Liver (tissue), 9 donors: ENCODE results near the gene ACIN1. TPM values are rescaled to one million over a fixed set of nuclear protein-coding genes. Genes with fewer than 3 reads are reported as not detected.

Experiments
- DNase-seq: peaks from one replicate; pipeline ENCODE4 v3.0.0-alpha.2; 2017; ENCODE audit warnings: low spot score
- H3K27ac ChIP-seq, 2 donors: one replicate each; pipeline ENCODE4 v1.7.0; 2013; ENCODE audit warnings: inconsistent platforms in 2 of 2, low read length in 2 of 2, control low read depth in 1 of 2, low read depth in 1 of 2, mild to moderate bottlenecking in 1 of 2
- H3K27me3 ChIP-seq, 4 donors: one replicate each; pipeline versions ENCODE4 v1.6.1 to v1.7.0; 2013; ENCODE audit warnings: low read length in 3 of 4, inconsistent platforms in 1 of 4, mild to moderate bottlenecking in 1 of 4, moderate library complexity in 1 of 4; ENCODE audit not compliant: control insufficient read depth in 4 of 4, insufficient read depth in 4 of 4
- H3K36me3 ChIP-seq, 4 donors: one replicate each; pipeline versions ENCODE4 v1.6.1 to v1.7.0; 2013; ENCODE audit warnings: low read length in 3 of 4, mild to moderate bottlenecking in 3 of 4, low read depth in 1 of 4, moderate library complexity in 1 of 4; ENCODE audit not compliant: control insufficient read depth in 4 of 4, insufficient read depth in 3 of 4
- H3K4me1 ChIP-seq, 4 donors: one replicate each; pipeline versions ENCODE4 v1.6.1 to v1.7.0; 2013; ENCODE audit warnings: low read length in 3 of 4, mild to moderate bottlenecking in 3 of 4, moderate library complexity in 1 of 4; ENCODE audit not compliant: control insufficient read depth in 4 of 4, insufficient read depth in 4 of 4
- H3K4me3 ChIP-seq, 3 donors: one replicate each; pipeline versions ENCODE4 v1.6.1 to v1.7.0; 2013; ENCODE audit warnings: low read length in 3 of 3, control low read depth in 1 of 3, low read depth in 1 of 3, mild to moderate bottlenecking in 1 of 3
- H3K9ac ChIP-seq, 2 donors: one replicate each; pipeline ENCODE4 v1.7.0; 2013; ENCODE audit warnings: low read length in 2 of 2, mild to moderate bottlenecking in 2 of 2, moderate library complexity in 2 of 2, control low read depth in 1 of 2, low read depth in 1 of 2
- H3K9me3 ChIP-seq, 4 donors: one replicate each; pipeline versions ENCODE4 v1.6.1 to v1.7.0; 2013; ENCODE audit warnings: low read length in 3 of 4; ENCODE audit not compliant: control insufficient read depth in 4 of 4
- ATF3 ChIP-seq: IDR thresholded peaks from 2 replicates; pipeline ENCODE4 v1.6.1; 2016; ENCODE audit warnings: antibody characterized with exemption
- CTCF ChIP-seq: fragments of 150-350 bp; IDR thresholded peaks from 2 replicates; pipeline ENCODE4 v1.5.1; 2017; ENCODE audit warnings: improper control_type of control experiment, low read depth, low read length; ENCODE audit not compliant: missing input control
- EGR1 ChIP-seq, 2 donors: IDR thresholded peaks; 2 replicates each; pipeline ENCODE4 v1.6.1; 2016 to 2018; ENCODE audit warnings: antibody characterized with exemption in 2 of 2, low read depth in 2 of 2
- FOXA1 ChIP-seq: IDR thresholded peaks from 2 replicates; pipeline ENCODE4 v1.6.1; 2016; ENCODE audit warnings: antibody characterized with exemption
- FOXA2 ChIP-seq: IDR thresholded peaks from 2 replicates; pipeline ENCODE4 v1.6.1; 2016; ENCODE audit warnings: antibody characterized with exemption
- GABPA ChIP-seq, 2 donors: IDR thresholded peaks in 1 of 2; conservative IDR thresholded peaks in 1 of 2; 2 replicates each; pipeline ENCODE4 v1.6.1; 2016; ENCODE audit warnings: antibody characterized with exemption in 2 of 2, mild to moderate bottlenecking in 1 of 2, moderate library complexity in 1 of 2
- HNF4A ChIP-seq, 2 donors: conservative IDR thresholded peaks; 2 replicates each; pipeline ENCODE4 v1.6.1; 2016; ENCODE audit warnings: antibody characterized with exemption in 2 of 2, mild to moderate bottlenecking in 2 of 2
- HNF4G ChIP-seq: IDR thresholded peaks from 2 replicates; pipeline ENCODE4 v1.6.1; 2016; ENCODE audit warnings: antibody characterized with exemption
- JUND ChIP-seq, 2 donors: IDR thresholded peaks; 2 replicates each; pipeline ENCODE4 v1.6.1; 2016; ENCODE audit warnings: antibody characterized with exemption in 2 of 2
- MAX ChIP-seq: IDR thresholded peaks from 2 replicates; pipeline ENCODE4 v1.6.1; 2016; ENCODE audit warnings: antibody characterized with exemption
- NR2F2 ChIP-seq: IDR thresholded peaks from 2 replicates; pipeline ENCODE4 v1.6.1; 2016; ENCODE audit warnings: antibody characterized with exemption
- RAD21 ChIP-seq, 2 donors: IDR thresholded peaks; 2 replicates each; pipeline ENCODE4 v1.6.1; 2016; ENCODE audit warnings: antibody characterized with exemption in 2 of 2, mild to moderate bottlenecking in 2 of 2
- REST ChIP-seq: IDR thresholded peaks from 2 replicates; pipeline ENCODE4 v1.6.1; 2016; ENCODE audit warnings: antibody characterized with exemption, mild to moderate bottlenecking
- RXRA ChIP-seq, 2 donors: IDR thresholded peaks; 2 replicates each; pipeline ENCODE4 v1.6.1; 2017 to 2018; ENCODE audit warnings: antibody characterized with exemption in 2 of 2, mild to moderate bottlenecking in 1 of 2
- SP1 ChIP-seq: IDR thresholded peaks from 2 replicates; pipeline ENCODE4 v1.6.1; 2018; ENCODE audit warnings: antibody characterized with exemption, mild to moderate bottlenecking
- TAF1 ChIP-seq: conservative IDR thresholded peaks from 2 replicates; pipeline ENCODE4 v1.6.1; 2016; ENCODE audit warnings: antibody characterized with exemption, mild to moderate bottlenecking
- YY1 ChIP-seq: IDR thresholded peaks from 2 replicates; pipeline ENCODE4 v1.6.1; 2016; ENCODE audit warnings: antibody characterized with exemption, mild to moderate bottlenecking
- ZBTB33 ChIP-seq: IDR thresholded peaks from 2 replicates; pipeline ENCODE4 v1.6.1; 2016; ENCODE audit warnings: antibody characterized with exemption
- WGBS: extraction: QIAGEN DNeasy Blood & Tissue Kit; methylation state at CpG from one replicate; pipeline ENCODE4 v1.1.7; 2013; 5-methylcytosine and 5-hydroxymethylcytosine counted together
- polyA plus RNA-seq, 2 donors: library from polyadenylated mRNA; stranded (reverse) in 1 of 2; unstranded in 1 of 2; fragments of 200-250 nt in 1 of 2; fragments of >200 nt in 1 of 2; fragmentation: Nextera tagmentation in 1 of 2; extraction: Ambion mirVana in 1 of 2; gene quantifications; one replicate each; pipeline versions ENCODE4 v1.2.1 to v1.2.3, GENCODE V29; 2013 to 2015
- total RNA-seq, 2 donors: library from RNA; depleted of rRNA; stranded (reverse); fragments of >200 nt; gene quantifications; one replicate each; pipeline ENCODE4 v1.2.3, GENCODE V29; 2014
- donor health status: healthy.
- donor health status: healthy.
- donor health status: healthy.
- donor health status: healthy.
- donor health status: healthy.

ACIN1 gene
- total and polyA plus RNA-seq, 4 donors, result 8.1 to 50.6 (median 37.1) TPM

- no peak for DNase-seq
- H3K9me3 ChIP-seq, result no peaks in the 10 kb centered on the region
- H3K4me3 ChIP-seq, result no peak overlapping the region
- H3K27me3 ChIP-seq, result no peaks in the 10 kb centered on the region
- no peak overlapping the region for H3K27ac ChIP-seq
- 51% methylated on average over 10 of the region's 10 CpGs for WGBS
- H3K36me3 ChIP-seq, result no peaks in the 10 kb centered on the region
- TF ChIP-seq GABPA (IDR thresholded peaks at IDR 0.05 in 1 of 2, conservative IDR thresholded peaks at IDR 0.05 in 1 of 2) (no peak), RXRA (IDR thresholded peaks at IDR 0.05) (no peak), YY1 (no peak), FOXA1 (no peak), ATF3 (no peak), CTCF (no peak), JUND (IDR thresholded peaks at IDR 0.05) (no peak), NR2F2 (no peak)
- H3K4me1 ChIP-seq, result no peaks in the 10 kb centered on the region
- no peak overlapping the region for H3K9ac ChIP-seq
Measured at GRCh38 chr14:23113431-23114119, 18.6 kb upstream of the ACIN1 start.

- Histone ChIP-seq H3K36me3 (no peaks in the 10 kb centered on the region), H3K27ac (no peak overlapping the region), H3K4me3 (no peak overlapping the region), H3K9ac (no peak overlapping the region), H3K4me1 (no peaks in the 10 kb centered on the region), H3K27me3 (no peaks in the 10 kb centered on the region), H3K9me3 (no peaks in the 10 kb centered on the region)
- TF ChIP-seq CTCF (no peak), NR2F2 (no peak), YY1 (no peak), RAD21 (IDR thresholded peaks at IDR 0.05) (no peak), REST (no peak), EGR1 (IDR thresholded peaks at IDR 0.05; ENCODE audit: low read depth in 2 of 2) (no peak), SP1 (no peak), MAX (no peak), ATF3 (no peak), HNF4A (conservative IDR thresholded peaks at IDR 0.05) (no peak), TAF1 (no peak), JUND (IDR thresholded peaks at IDR 0.05) (no peak), FOXA1 (no peak), ZBTB33 (no peak), HNF4G (no peak), GABPA (IDR thresholded peaks at IDR 0.05 in 1 of 2, conservative IDR thresholded peaks at IDR 0.05 in 1 of 2) (no peak), RXRA (IDR thresholded peaks at IDR 0.05) (no peak), FOXA2 (no peak)
- 41% methylated on average over 12 of the region's 12 CpGs for WGBS
- DNase-seq, result no peak
Measured at GRCh38 chr14:23112359-23113178, 17.6 kb upstream of the ACIN1 start.
